ENCODE data around the gene PWP2. TPM values are rescaled to one million over a fixed set of nuclear protein-coding genes. Genes with fewer than 3 reads are reported as not detected.
"Not testable (repeated sequence)": the region's sequence is repeated elsewhere in the genome, so short reads cannot be mapped to it uniquely, and the experiment has no call there.

PWP2 gene
- total and polyA plus RNA-seq, 2 of the 4 experiments (the other 2 are of a cell fraction), result 2.4 to 7.0 TPM

DNA sequence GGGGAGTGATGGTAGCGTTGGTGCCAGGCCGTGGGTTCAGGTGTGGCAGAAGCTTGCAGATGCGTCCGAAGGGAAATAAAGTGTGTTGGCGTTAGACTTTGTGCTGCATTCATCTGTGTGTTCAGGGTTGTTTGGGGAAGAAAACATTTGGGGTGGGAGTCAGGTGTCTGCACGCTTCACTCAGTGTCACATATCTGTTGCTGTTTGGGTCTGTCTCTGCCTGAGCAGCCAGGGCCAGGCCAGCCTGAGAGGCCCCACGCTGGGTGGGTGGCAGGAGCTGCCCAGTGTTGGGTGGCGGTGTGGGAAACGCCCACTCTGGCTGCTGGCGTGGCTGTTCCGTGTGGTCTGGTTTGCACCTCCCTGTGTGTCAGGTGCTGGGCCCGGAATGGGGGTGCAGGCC is 38.4 kb downstream of the PWP2 start:
- H2BK15ac ChIP-seq (ENCODE audit: low read depth, low read length); H3K9ac ChIP-seq (ENCODE audit: low read depth, low read length); H2AFZ ChIP-seq (replicated peaks; ENCODE audit: low read length, poor library complexity); H4K91ac ChIP-seq (ENCODE audit: insufficient read depth, low read depth, low read length); dilution Hi-C loops (cut with HindIII; ENCODE audit: low sequenced_read_pairs, unreplicated experiment); H2BK5ac ChIP-seq (ENCODE audit: low read depth, low read length, poor library complexity, severe bottlenecking); ATAC-seq (ENCODE audit: low read depth); H3K36me3 ChIP-seq (ENCODE audit: control insufficient read depth, insufficient read depth, low read length); H3K4me1 ChIP-seq (ENCODE audit: control insufficient read depth, insufficient read depth, low read length); CTCF ChIA-PET; BruUV-seq (replicated peaks); H4K20me1 ChIP-seq (ENCODE audit: insufficient read depth, low read length); H2AK9ac ChIP-seq (replicated peaks; ENCODE audit: low read depth, low read length, poor library complexity); H3K27ac ChIP-seq (ENCODE audit: insufficient read depth, low read length); H3K4ac ChIP-seq (ENCODE audit: low read depth, low read length); H3K79me1 ChIP-seq (ENCODE audit: low read depth in 1 of 2, low read length in 2 of 2); DNase-seq; intact Hi-C loops (cut with micrococcal nuclease); in situ Hi-C loops (cut with MboI; ENCODE audit: low sequenced_read_pairs); H3K9me3 ChIP-seq (ENCODE audit: control insufficient read depth, insufficient read depth, low read length); H3K4me2 ChIP-seq (ENCODE audit: low read depth, low read length); H3K4me3 ChIP-seq (ENCODE audit: insufficient read depth, low read depth, low read length); H3K27me3 ChIP-seq (ENCODE audit: control insufficient read depth, insufficient read depth, low read length); H3K9me1 ChIP-seq (ENCODE audit: insufficient read depth, low read length); H2BK120ac ChIP-seq (ENCODE audit: low read depth, low read length); H2BK20ac ChIP-seq (ENCODE audit: low read depth, low read length); H3K23ac ChIP-seq (ENCODE audit: low read depth, low read length); H3K14ac ChIP-seq (replicated peaks; ENCODE audit: low read depth, low read length); H3K18ac ChIP-seq (ENCODE audit: low read depth, low read length); H4K5ac ChIP-seq (ENCODE audit: low read depth, low read length); H4K8ac ChIP-seq (ENCODE audit: low read depth in 2 of 2, low read length in 2 of 2); H3K56ac ChIP-seq (ENCODE audit: extremely low read depth, insufficient read depth, low read length); POLR2A ChIA-PET (ENCODE audit: unreplicated experiment); H2AK5ac ChIP-seq (ENCODE audit: low read depth, low read length): not testable (repeated sequence)
- WGBS, 2 experiments (ENCODE audit: extremely low coverage in 2 of 2, insufficient read length in 1 of 2), result no CpG with 5 or more reads among the region's 12 CpGs

DNA sequence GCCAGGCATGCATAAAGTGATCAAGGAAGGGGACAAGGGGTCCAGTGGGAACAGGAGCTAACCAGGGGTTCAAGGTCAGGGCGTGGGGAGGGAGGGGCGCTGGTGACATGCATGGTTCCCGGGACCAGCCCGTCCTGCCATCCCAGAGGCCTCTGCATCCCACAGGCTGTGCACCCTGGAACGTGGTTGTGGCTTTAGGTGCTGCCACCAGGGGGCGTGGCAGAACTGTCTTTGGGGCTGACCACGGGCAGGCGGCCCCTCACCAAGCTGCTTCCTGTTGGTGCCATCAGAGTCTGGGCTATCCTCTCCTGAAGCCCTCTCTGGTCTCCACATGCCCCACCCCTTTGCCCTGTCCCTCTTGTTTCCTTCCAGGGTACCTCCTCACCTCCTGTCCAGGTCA is 39.9 kb downstream of the PWP2 start:
- intact Hi-C loops (cut with micrococcal nuclease); H4K5ac ChIP-seq (ENCODE audit: low read depth, low read length); H3K27me3 ChIP-seq (ENCODE audit: control insufficient read depth, insufficient read depth, low read length); dilution Hi-C loops (cut with HindIII; ENCODE audit: low sequenced_read_pairs, unreplicated experiment); H2AFZ ChIP-seq (replicated peaks; ENCODE audit: low read length, poor library complexity); H3K9ac ChIP-seq (ENCODE audit: low read depth, low read length); H2BK120ac ChIP-seq (ENCODE audit: low read depth, low read length); DNase-seq; H3K27ac ChIP-seq (ENCODE audit: insufficient read depth, low read length); H3K18ac ChIP-seq (ENCODE audit: low read depth, low read length); CTCF ChIA-PET; H3K9me3 ChIP-seq (ENCODE audit: control insufficient read depth, insufficient read depth, low read length); H3K14ac ChIP-seq (replicated peaks; ENCODE audit: low read depth, low read length); in situ Hi-C loops (cut with MboI; ENCODE audit: low sequenced_read_pairs); H3K23ac ChIP-seq (ENCODE audit: low read depth, low read length); H3K36me3 ChIP-seq (ENCODE audit: control insufficient read depth, insufficient read depth, low read length); H3K4me2 ChIP-seq (ENCODE audit: low read depth, low read length); H2AK5ac ChIP-seq (ENCODE audit: low read depth, low read length); POLR2A ChIA-PET (ENCODE audit: unreplicated experiment); H2AK9ac ChIP-seq (replicated peaks; ENCODE audit: low read depth, low read length, poor library complexity); H4K20me1 ChIP-seq (ENCODE audit: insufficient read depth, low read length); BruUV-seq (replicated peaks); H3K4me3 ChIP-seq (ENCODE audit: insufficient read depth, low read depth, low read length); H3K4me1 ChIP-seq (ENCODE audit: control insufficient read depth, insufficient read depth, low read length); H3K9me1 ChIP-seq (ENCODE audit: insufficient read depth, low read length); H4K8ac ChIP-seq (ENCODE audit: low read depth in 2 of 2, low read length in 2 of 2); H3K56ac ChIP-seq (ENCODE audit: extremely low read depth, insufficient read depth, low read length); H2BK15ac ChIP-seq (ENCODE audit: low read depth, low read length); H2BK20ac ChIP-seq (ENCODE audit: low read depth, low read length); H2BK5ac ChIP-seq (ENCODE audit: low read depth, low read length, poor library complexity, severe bottlenecking); H3K79me1 ChIP-seq (ENCODE audit: low read depth in 1 of 2, low read length in 2 of 2); H4K91ac ChIP-seq (ENCODE audit: insufficient read depth, low read depth, low read length); H3K4ac ChIP-seq (ENCODE audit: low read depth, low read length): not testable (repeated sequence)
- no CpG with 5 or more reads among the region's 8 CpGs for WGBS, 2 experiments (ENCODE audit: extremely low coverage in 2 of 2, insufficient read length in 1 of 2)
- ATAC-seq (ENCODE audit: low read depth), result peak; percentile 92

Measured in IMR-90 (cell line).